Smooth muscle cell (in vitro differentiated cells): ENCODE measurements around the gene PTPRA. TPM values are rescaled to one million over a fixed set of nuclear protein-coding genes. Genes with fewer than 3 reads are reported as not detected.
"Not testable (repeated sequence)": the region's sequence is repeated elsewhere in the genome, so short reads cannot be mapped to it uniquely, and the experiment has no call there.

Experiments used
- DNase-seq: peaks from one replicate; lab custom pipeline; 2025; ENCODE audit not compliant: unreplicated experiment; lab: John Stamatoyannopoulos, UW
- H2AFZ ChIP-seq: fragments of 200-600 bp; sonication (generic); 2 replicates; pipeline ENCODE4 v1.6.0; 2016; ENCODE audit warnings: antibody characterized with exemption, low read depth, mild to moderate bottlenecking
- H3F3A ChIP-seq: fragments of 200-600 bp; sonication (generic); 2 replicates; pipeline ENCODE4 v1.6.0; 2017; ENCODE audit warnings: antibody characterized with exemption, low read depth
- H3K27ac ChIP-seq: fragments of 200-600 bp; sonication (generic); 2 replicates; pipeline ENCODE4 v1.5.1; 2016; ENCODE audit warnings: low read depth, mild to moderate bottlenecking
- H3K27me3 ChIP-seq: fragments of 200-600 bp; sonication (generic); 2 replicates; pipeline ENCODE4 v1.6.1; 2016; ENCODE audit warnings: low read depth, mild to moderate bottlenecking
- H3K36me3 ChIP-seq: fragments of 200-600 bp; sonication (generic); 2 replicates; pipeline ENCODE4 v1.5.1; 2016; ENCODE audit warnings: low read depth
- H3K4me1 ChIP-seq: fragments of 200-600 bp; sonication (generic); 2 replicates; pipeline ENCODE4 v1.5.1; 2016; ENCODE audit warnings: low read depth
- H3K4me2 ChIP-seq: fragments of 200-600 bp; sonication (generic); 2 replicates; pipeline ENCODE4 v1.6.0; 2016; ENCODE audit warnings: mild to moderate bottlenecking
- H3K4me3 ChIP-seq: fragments of 200-600 bp; sonication (generic); 2 replicates; pipeline ENCODE4 v1.5.1; 2016; ENCODE audit warnings: mild to moderate bottlenecking
- H3K79me2 ChIP-seq: fragments of 200-600 bp; sonication (generic); 2 replicates; pipeline ENCODE4 v1.6.0; 2016; ENCODE audit warnings: low read depth, mild to moderate bottlenecking
- H3K9ac ChIP-seq: fragments of 200-600 bp; sonication (generic); 2 replicates; pipeline ENCODE4 v1.6.0; 2016; ENCODE audit warnings: low read depth
- H3K9me3 ChIP-seq: fragments of 200-600 bp; sonication (generic); replicated peaks from 2 replicates; pipeline ENCODE4 v1.5.1; 2016; ENCODE audit warnings: low read depth
- H4K20me1 ChIP-seq: fragments of 200-600 bp; sonication (generic); 2 replicates; pipeline ENCODE4 v1.6.0; 2016; ENCODE audit warnings: low read depth
- WGBS: methylation state at CpG from one replicate; pipeline ENCODE4 v1.1.7; 2016; ENCODE audit warnings: low lambda C conversion rate; 5-methylcytosine and 5-hydroxymethylcytosine counted together
- polyA plus RNA-seq: library from polyadenylated mRNA; unstranded; fragments of >200 nt; fragmentation: Nextera tagmentation; extraction: Ambion mirVana; gene quantifications from 2 replicates; pipeline ENCODE4 v1.2.1, GENCODE V29; 2016
- total RNA-seq: library from RNA; depleted of rRNA; stranded (reverse); fragments of >200 nt; gene quantifications from 2 replicates; pipeline ENCODE4 v1.2.3, GENCODE V29; 2014
- TF ChIP-seq, protein P1 (sequence below): fragments of 200-600 bp; sonication (generic); IDR thresholded peaks from 2 replicates; pipeline ENCODE4 v1.5.1; 2017; ENCODE audit warnings: borderline replicate concordance, mild to moderate bottlenecking, antibody characterized with exemption; ENCODE audit not compliant: insufficient read depth, poor library complexity, severe bottlenecking

The PTPRA gene
- total and polyA plus RNA-seq, 2 experiments from 2014 or later: 38.4 to 48.9 TPM

DNA sequence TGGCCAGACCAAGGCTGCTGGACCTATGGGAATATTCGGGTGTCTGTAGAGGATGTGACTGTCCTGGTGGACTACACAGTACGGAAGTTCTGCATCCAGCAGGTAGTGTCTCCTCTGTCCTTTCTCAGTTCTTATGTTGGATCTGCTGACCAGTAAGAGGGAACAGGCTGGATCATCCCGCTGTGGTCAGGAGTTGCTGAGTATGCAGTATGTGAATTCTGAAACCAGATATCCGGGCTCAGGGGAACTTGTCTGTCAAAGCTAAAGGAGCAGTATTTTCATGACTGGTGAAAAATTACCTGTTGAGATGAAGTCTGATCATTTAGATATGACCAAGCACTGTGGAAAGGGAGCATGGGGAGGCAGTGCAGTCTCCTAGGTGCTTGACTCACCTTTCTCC lies 148.0 kb downstream of the PTPRA start:
- no peak for DNase-seq
- no peaks in the 10 kb centered on the region for H3F3A ChIP-seq
- no peaks in the 10 kb centered on the region for H3K79me2 ChIP-seq
- no peak overlapping the region for H3K9ac ChIP-seq
- no peaks in the 10 kb centered on the region for H3K9me3 ChIP-seq
- 93% methylated on average over 4 of the region's 4 CpGs for WGBS
- no peaks in the 10 kb centered on the region for H3K4me1 ChIP-seq
- H3K27ac ChIP-seq: no peak overlapping the region
- TF ChIP-seq, protein P1, sequence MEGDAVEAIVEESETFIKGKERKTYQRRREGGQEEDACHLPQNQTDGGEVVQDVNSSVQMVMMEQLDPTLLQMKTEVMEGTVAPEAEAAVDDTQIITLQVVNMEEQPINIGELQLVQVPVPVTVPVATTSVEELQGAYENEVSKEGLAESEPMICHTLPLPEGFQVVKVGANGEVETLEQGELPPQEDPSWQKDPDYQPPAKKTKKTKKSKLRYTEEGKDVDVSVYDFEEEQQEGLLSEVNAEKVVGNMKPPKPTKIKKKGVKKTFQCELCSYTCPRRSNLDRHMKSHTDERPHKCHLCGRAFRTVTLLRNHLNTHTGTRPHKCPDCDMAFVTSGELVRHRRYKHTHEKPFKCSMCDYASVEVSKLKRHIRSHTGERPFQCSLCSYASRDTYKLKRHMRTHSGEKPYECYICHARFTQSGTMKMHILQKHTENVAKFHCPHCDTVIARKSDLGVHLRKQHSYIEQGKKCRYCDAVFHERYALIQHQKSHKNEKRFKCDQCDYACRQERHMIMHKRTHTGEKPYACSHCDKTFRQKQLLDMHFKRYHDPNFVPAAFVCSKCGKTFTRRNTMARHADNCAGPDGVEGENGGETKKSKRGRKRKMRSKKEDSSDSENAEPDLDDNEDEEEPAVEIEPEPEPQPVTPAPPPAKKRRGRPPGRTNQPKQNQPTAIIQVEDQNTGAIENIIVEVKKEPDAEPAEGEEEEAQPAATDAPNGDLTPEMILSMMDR: no peak
- no peaks in the 10 kb centered on the region for H4K20me1 ChIP-seq
- H3K27me3 ChIP-seq: no peaks in the 10 kb centered on the region
- H3K4me3 ChIP-seq: no peak overlapping the region
- H2AFZ ChIP-seq: no peak overlapping the region
- no peak overlapping the region for H3K4me2 ChIP-seq
- peaks cover 6% of the 10 kb centered on the region for H3K36me3 ChIP-seq

DNA sequence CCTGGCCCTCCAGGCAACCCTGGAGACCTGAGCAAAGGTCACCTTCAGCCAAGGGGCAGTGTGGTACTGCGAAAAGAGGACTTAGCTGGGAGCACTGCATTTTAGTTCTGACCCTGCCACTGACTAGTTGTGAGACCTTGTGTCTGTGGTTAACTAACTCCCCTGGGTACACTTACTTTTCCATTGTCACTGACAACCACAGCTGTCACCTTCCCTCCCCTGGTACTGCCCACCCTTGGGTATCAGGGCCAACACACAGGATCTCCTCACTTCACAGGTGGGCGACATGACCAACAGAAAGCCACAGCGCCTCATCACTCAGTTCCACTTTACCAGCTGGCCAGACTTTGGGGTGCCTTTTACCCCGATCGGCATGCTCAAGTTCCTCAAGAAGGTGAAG lies 148.5 kb downstream of the PTPRA start:
- Histone ChIP-seq H2AFZ (no peak overlapping the region), H3K4me1 (no peaks in the 10 kb centered on the region), H3F3A (no peaks in the 10 kb centered on the region), H3K9me3 (no peaks in the 10 kb centered on the region), H3K4me3 (no peak overlapping the region), H4K20me1 (no peaks in the 10 kb centered on the region), H3K9ac (no peak overlapping the region), H3K4me2 (no peak overlapping the region), H3K27ac (no peak overlapping the region), H3K27me3 (no peaks in the 10 kb centered on the region), H3K36me3 (peaks cover 6% of the 10 kb centered on the region), H3K79me2 (no peaks in the 10 kb centered on the region)
- TF ChIP-seq, protein P1: no peak
- WGBS: over 99% methylated on average over 5 of the region's 5 CpGs
- no peak for DNase-seq

DNA sequence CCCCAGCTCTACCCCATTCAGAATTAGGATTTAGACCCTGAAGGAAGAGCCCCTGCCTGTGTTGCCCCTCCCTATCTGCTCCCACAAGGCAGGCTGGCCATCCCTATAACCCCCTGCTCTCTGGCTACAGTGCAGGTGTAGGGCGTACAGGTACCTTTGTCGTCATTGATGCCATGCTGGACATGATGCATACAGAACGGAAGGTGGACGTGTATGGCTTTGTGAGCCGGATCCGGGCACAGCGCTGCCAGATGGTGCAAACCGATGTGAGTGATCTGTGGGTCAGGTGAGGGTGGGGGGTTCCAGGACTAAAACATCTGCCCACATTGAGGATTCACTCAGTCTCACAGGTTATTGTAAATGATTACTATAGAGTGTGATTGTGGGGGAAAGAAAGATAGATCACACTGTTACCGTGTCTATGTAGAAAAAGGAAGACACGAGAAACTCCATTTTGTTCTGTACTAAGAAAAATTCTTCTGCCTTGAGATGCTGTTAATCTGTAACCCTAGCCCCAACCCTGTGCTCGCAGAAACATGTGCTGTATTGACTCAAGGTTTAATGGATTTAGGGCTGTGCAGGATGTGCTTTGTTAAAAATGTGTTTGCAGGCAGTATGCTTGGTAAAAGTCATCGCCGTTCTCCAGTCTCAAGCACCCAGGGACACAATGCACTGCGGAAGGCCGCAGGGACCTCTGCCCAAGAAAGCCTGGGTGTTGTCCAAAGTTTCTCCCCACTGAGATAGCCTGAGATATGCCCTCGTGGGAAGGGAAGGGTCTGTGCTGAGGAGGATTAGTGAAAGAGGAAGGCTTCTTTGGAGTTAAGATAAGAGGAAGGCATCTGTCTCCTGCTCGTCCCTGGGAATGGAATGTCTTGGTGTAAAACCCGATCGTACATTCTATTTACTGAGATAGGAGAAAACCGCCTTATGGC lies 149.5 kb downstream of the PTPRA start:
- H3K79me2 ChIP-seq, H3K4me3 ChIP-seq, DNase-seq, H3K4me2 ChIP-seq, H2AFZ ChIP-seq, H3K4me1 ChIP-seq, H3K27me3 ChIP-seq, H3F3A ChIP-seq, H3K9me3 ChIP-seq, H4K20me1 ChIP-seq, H3K9ac ChIP-seq, H3K27ac ChIP-seq, H3K36me3 ChIP-seq: not testable (repeated sequence)
- WGBS: 54% methylated on average over 20 of the region's 20 CpGs

DNA sequence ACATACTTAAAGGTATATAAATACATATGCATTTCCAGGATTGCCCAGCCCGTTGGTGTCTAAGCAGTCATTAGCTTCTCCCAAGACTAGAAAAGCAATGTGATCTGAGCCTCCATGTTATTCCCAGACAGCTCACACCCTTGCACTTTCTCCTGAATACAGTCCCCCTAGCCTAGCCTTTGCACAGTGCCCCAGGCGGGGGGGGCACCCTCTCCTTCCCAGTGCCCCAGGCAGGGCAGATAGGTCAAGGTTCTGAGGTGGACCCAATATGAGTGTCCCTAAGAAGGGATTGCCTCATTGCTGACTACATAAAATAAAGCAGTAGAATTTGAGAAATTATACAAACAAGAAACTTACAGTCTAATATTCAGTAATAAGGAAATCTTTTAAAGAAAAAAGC lies 154.7 kb downstream of the PTPRA start:
- 96% methylated on average over 2 of the region's 2 CpGs for WGBS
- no peaks in the 10 kb centered on the region for H3K36me3 ChIP-seq
- no peaks in the 10 kb centered on the region for H3K27me3 ChIP-seq
- no peak overlapping the region for H3K4me3 ChIP-seq
- H3K27ac ChIP-seq: no peak overlapping the region
- DNase-seq: no peak
- no peak overlapping the region for H2AFZ ChIP-seq
- TF ChIP-seq, protein P1: no peak
- H3K79me2 ChIP-seq: no peaks in the 10 kb centered on the region
- no peaks in the 10 kb centered on the region for H3K4me1 ChIP-seq
- H3K4me2 ChIP-seq: no peak overlapping the region
- no peaks in the 10 kb centered on the region for H3K9me3 ChIP-seq
- no peak overlapping the region for H3K9ac ChIP-seq
- no peaks in the 10 kb centered on the region for H4K20me1 ChIP-seq
- H3F3A ChIP-seq: no peaks in the 10 kb centered on the region
